LHCN-M2 (cell line): ENCODE data around the gene OSBPL8. TPM values are rescaled to one million over a fixed set of nuclear protein-coding genes. Genes with fewer than 3 reads are reported as not detected.
"Not testable (repeated sequence)": the region's sequence is repeated elsewhere in the genome, so short reads cannot be mapped to it uniquely, and the experiment has no call there.

Experiments
- DNase-seq: peaks from one replicate; pipeline ENCODE4 v3.0.0-alpha.2; 2012; ENCODE audit warnings: low read depth
- total RNA-seq: library from RNA; depleted of rRNA; stranded (reverse); fragments of >200 nt; gene quantifications from 2 replicates; pipeline ENCODE4 v1.2.3, GENCODE V29; 2014

The OSBPL8 gene
- total RNA-seq, 1 experiment from 2014 or later, result 56.8 TPM

- no peak for DNase-seq
Observed at GRCh38 chr12:76368230-76368629, 191.3 kb downstream of the OSBPL8 start.

GRCh38 chr12:76366163-76366562 is 193.4 kb downstream of the OSBPL8 start:
- DNase-seq, result no peak

DNA sequence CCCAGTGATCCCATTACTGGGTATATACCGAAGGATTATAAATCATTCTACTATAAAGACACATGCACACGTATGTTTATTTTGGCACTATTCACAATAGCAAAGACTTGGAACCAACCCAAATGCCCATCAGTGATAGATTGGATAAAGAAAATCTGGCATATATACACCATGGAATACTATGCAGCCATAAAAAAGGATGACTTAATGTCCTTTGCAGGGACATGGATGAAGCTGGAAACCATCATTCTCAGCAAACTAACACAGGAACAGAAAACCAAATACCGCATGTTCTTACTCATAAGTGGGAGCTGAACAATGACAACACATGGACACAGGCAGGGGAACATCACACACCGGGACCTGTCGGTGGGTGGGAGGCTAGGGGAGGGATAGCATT is 195.4 kb downstream of the OSBPL8 start:
- DNase-seq, result not testable (repeated sequence)

- DNase-seq, result no peak
Observed at GRCh38 chr12:76360316-76360715, 199.3 kb downstream of the OSBPL8 start.

GRCh38 chr12:76356071-76356470 is 203.5 kb downstream of the OSBPL8 start:
- no peak for DNase-seq

- DNase-seq, result peak; percentile 90
Observed at GRCh38 chr12:76348079-76348901, 211.3 kb downstream of the OSBPL8 start, which contains the start of gene BBS10. Gene BBS10 (minus strand): TSS chr12:76348415. CDS start chr12:76348358, 57 bp downstream.

DNA sequence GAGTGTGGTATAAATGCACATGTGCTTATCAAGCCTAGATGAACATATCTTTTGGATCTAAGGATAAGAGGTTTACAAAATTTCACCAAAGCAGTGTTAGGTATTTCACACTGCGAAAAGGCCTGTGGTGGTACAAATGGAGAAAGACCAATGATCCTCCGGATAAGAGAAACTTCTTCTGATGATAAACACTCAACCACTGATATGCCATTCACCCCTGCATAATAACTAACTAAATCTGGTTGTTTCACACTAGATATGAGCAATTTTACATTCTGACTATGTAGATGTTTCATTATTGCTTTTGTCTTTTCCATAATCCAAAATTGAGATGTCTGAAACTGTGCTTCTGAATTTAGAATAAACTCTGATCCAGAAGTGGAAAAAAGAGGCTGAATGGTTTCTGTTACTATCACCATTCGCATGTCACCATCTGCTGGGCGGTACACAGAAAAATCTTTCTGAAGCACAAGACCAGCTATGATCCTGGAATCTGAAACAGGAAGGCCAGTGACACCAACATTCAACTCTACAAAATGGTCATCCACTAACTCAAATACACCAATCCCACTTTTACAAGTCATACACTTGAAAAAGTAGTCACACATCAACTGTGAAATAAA is 212.7 kb downstream of the OSBPL8 start:
- DNase-seq, result peak; percentile 83

DNA sequence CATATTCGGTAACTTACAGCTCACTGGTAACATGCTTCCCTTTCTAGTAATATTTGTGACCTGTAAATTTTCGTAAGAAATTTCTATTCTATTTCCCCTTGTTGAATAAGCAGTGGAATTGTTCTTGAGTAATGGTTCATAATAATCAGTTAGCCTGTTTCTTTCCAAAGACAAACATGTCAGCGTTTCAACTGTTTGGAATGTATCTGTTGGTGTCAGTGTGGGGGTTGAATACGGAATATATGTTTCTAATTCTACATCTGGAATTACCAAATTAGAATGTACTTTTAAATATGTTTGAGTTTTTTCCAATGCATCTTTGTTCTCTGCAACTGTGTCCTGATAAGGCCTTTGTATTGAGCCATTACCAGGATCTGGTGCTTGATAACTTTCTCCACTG is 213.3 kb downstream of the OSBPL8 start:
- no peak for DNase-seq

GRCh38 chr12:76345569-76345968 is 214.0 kb downstream of the OSBPL8 start:
- DNase-seq, result no peak

DNA sequence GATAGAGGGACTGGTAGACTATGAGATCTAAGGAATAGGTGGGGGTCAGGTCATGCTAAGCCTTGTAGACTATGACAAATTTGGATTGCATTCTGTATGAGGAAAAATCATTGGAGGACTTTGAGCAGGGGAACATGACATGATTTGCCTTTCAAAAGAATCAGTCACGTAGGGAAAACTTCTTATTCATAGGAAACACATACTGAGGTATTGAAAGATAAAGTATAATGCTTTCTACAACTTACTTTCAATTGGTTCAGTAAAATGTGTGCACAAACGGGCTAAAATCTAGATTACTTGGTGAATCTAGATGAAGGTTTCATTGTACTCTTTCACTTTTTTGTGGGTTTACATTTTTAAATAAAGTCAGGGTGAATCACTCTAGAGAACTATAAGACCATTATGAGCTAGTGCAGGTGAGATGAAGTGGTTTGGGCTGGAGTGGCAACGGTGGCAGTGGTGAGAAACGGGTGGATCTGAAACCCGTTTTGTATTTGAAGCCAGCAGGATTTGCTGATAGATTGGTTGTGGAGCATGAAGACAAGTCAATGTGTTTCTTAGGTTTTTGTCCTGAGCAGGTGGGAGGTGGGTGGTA is 218.0 kb downstream of the OSBPL8 start:
- peak; percentile 51 for DNase-seq

DNA sequence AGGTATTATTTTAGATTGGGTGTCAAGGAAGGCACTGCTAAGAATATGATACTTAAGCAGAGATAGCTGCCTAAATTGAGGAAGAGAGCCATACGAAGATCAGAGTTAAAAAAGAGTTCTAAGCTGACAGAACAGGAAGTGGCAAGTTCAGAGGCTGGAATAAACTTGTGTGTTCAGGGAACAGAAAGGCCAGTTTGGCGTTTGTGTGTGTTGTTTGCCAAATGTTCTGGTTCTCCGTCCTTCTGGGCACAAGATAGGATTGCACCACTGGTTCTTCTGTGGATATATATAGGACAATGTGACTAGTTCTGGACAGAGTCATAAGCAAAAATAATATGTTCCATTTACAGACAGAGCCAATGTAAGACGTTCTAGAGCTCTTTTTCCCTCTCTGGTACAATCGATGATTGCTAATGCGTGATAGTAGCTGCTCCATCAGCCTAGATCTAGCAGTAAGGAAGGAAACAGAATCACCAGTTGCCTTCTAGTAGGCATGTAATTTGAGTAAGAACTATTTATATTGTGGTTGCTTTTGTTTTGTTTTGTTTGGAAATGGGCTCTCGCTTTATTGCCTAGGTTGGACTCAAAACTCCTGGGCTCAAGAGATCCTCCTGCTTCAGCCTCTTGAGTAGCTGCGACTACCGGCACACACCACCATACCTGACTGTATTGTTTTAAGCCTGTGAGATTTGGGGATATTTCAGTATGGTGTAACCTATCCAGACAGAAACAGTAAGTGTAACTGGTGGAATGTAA is 218.7 kb downstream of the OSBPL8 start:
- peak; percentile 48 for DNase-seq

DNA sequence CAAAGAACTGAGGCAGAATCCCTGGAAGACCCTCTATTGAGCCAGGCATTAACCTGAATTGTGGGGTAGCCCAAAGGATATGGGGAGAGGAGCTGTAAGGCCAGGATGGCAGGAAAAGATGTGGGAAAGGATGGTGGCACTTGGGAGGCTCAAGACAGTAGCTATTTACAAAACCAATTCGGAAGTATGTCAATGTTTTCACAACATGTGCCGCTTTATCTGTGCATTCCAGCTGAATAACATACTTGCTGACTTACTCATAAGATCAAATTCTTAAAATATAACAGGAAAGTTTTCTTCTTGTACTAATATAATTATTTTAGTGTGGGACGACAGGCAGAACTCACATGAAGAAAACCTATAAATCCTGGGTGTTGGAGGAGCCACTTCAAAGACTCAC is 222.0 kb downstream of the OSBPL8 start:
- peak; percentile 83 for DNase-seq

DNA sequence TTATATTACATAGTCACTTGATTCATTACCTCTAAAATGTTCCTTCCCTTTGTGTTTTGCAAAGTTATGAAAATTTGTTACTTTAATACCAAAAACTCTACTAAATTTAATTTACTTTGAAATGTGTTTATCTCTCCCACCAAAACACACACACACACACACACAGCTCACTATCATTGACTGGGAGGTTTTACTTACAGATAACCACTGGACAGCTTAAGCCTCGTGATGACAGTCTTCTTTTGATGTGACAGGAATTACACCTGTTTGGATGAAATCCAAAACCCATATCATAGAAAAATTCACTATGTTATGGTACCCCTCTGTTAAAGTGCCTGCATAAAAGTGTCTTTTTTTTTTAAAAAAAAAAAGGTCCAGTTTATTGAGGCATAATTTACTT is 227.0 kb downstream of the OSBPL8 start:
- DNase-seq, result no peak

GRCh38 chr12:76329606-76330005 is 230.0 kb downstream of the OSBPL8 start:
- no peak for DNase-seq

GRCh38 chr12:76329159-76329558 is 230.4 kb downstream of the OSBPL8 start:
- DNase-seq, result peak; percentile 76

DNA sequence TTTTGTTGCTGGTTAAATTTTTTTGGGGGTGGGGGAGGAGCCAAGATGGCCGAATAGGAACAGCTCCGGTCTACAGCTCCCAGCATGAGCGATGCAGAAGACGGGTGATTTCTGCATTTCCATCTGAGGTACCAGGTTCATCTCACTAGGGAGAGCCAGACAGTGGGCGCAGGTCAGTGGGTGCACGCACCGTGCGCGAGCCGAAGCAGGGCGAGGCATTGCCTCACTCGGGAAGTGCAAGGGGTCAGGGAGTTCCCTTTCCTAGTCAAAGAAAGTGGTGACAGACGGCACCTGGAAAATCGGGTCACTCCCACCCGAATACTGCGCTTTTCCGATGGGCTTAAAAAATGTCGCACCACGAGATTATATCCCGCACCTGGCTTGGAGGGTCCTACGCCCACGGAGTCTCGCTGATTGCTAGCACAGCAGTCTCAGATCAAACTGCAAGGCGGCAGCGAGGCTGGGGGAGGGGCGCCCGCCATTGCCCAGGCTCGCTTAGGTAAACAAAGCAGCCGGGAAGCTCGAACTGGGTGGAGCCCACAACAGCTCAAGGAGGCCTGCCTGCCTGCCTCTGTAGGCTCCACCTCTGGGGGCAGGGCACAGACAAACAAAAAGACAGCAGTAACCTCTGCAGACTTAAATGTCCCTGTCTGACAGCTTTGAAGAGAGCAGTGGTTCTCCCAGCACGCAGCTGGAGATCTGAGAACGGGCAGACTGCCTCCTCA is 239.8 kb downstream of the OSBPL8 start:
- not testable (repeated sequence) for DNase-seq

GRCh38 chr12:76318773-76319594 is 240.6 kb downstream of the OSBPL8 start:
- DNase-seq, result no peak

DNA sequence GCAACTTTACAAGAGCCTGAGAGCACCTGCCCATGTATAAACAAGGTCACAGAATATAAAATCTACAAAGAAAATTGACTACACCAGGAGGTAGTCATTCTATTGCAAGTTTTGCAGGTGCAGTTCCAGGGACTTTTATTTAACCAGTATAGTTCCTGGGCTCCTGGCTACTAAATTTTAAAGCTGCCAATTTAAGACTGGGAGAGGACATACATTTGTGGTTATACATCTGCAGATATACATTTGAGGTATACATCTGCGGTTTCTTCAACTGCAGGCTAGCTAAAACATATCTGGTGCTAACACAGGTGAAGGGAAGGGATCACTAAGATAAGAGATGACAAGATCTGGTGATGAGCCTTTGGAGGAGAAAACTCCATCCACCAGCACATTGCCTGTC is 241.6 kb downstream of the OSBPL8 start:
- no peak for DNase-seq

DNA sequence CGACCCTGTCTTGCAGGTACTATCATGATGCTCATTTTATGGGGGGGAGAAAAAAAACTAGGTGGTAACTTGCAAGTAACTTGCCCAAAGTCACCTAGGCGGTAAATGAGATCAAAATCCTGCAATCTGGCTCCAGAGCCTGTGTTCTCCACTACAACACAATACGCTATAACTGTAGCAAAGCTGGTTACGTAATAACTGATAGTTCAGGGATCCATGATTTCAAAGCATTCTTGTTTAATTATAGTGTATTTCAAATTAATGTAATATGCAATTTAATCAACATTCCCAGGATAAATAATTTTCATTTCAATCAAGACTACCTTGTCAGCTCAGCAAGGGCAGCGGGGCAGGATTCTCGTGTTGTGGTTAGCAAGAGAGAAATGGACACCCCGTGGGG is 243.1 kb downstream of the OSBPL8 start:
- no peak for DNase-seq

- no peak for DNase-seq
Observed at GRCh38 chr12:76313299-76313698, 246.3 kb downstream of the OSBPL8 start.
